ENCODE data around the gene CRP.
"Not testable (repeated sequence)": the region's sequence is repeated elsewhere in the genome, so short reads cannot be mapped to it uniquely, and the experiment has no call there.

CRP gene

DNA sequence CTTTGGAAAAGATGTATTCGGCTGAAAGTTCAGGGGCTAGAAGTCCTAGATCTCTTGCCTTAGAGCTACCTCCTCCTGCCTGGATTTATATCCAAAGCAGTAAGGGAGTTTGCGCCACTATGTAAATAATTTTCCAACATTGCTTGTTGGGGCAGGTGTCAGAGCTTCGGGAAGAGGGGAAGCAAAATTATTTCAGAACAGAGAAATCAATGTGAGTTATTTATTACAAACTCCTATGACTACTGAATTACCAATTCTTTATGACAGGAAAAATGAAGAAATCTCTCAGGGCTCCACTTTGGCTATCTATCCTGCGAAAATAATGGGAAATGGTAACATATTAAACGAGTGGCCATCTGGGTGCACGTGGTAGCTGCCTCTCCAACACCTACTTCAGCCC is at the start of gene CRP:
CRP (minus strand) TSS at position 61 of the 400 bp plus-strand sequence. CDS start 104 bp downstream, outside the sequence.
- DNase-seq (ENCODE audit: low read depth in 1 of 2, low spot score in 1 of 2) = no peak

DNA sequence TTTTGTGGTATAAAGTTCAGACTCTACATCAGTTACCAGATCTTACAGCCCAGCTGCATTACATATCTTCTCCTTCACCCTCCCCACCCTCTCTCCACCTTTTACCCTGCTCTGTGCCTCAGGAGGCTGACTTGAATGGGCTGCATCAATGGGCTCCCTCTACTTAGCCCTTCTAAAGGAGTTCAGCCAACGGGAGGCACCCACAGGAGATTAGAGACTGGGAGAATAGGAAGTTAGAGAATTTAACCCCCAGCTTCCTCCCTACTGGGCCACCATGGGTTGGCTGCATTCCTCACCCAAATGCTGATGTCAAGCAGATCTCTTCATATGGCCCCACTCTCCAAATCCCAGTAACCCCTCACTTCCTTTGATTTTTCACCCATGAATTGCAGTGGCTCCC is 49.3 kb upstream of the CRP start:
- DNase-seq (ENCODE audit: low read depth in 1 of 2, low spot score in 1 of 2) = no peak

GRCh38 chr1:159756397-159756796 is 42.0 kb upstream of the CRP start:
- no peak for DNase-seq (ENCODE audit: low read depth in 1 of 2, low spot score in 1 of 2)

DNA sequence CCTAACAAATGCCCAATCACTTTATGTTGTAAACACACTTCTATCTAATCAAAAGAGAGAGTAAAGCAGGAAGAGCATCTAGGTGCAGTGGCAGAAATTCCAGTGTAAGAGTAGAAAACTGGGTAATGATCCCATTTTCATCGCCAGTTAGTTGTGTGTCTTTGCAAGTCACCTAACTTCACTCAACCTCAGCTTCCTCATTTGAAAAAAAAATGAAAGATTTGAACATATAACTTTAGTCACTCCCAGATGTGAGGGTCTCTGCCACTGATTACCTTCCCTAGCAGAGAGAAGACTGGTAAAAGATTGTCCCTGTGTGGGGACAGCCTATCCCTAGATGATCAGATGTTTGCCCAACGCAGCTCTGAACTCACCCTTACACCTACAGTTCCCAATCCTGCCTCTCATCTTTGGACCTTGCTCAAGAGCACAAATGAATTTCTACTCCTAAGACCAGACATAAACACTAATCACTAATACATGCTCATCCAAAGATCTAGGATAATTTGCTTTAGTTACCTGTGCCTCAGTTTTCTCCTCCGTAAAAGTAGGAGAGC is 41.1 kb upstream of the CRP start:
- no peak for DNase-seq (ENCODE audit: low read depth in 1 of 2, low spot score in 1 of 2)

DNA sequence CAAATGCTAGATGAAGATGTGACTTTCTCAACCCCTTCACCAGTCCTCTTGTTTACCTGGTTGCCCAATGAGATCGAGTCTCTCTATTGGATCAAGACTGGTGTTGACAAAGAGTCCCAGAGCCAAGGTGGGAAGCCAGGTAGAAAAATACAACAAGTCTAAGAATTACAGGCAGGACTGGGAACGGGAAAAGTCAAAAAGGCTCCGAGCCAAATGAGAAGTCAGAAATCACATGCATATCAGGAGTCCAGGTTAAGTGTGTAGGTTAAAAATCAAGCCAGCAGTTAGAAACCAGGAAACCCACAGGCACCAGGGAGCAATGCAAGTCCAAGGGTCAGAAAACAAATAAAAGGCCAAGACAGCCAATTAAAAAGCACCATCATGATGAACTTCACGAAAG is 39.0 kb upstream of the CRP start:
- DNase-seq (ENCODE audit: low read depth in 1 of 2, low spot score in 1 of 2) = no peak

DNA sequence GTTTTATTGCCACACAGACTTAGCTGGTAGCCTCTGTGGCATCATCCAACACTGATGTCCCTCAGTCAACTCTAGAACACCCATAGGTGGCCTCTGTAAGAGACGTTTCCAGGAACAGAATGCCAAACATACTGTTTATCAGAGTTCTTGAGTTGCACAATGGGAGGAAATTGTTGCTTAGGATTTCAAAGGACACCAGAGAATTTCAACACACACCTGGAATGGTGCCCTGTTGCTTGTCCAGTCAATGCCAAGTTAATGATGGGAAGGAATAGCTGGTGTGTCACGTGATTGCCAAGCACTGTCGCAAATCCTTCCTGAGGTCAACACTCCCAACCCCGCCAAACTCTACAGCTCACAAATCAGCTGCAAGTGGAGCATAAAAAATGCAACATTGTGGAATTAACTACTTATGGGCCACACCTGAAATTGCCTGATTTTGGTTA is 37.8 kb upstream of the CRP start:
- no peak for DNase-seq (ENCODE audit: low read depth in 1 of 2, low spot score in 1 of 2)

DNA sequence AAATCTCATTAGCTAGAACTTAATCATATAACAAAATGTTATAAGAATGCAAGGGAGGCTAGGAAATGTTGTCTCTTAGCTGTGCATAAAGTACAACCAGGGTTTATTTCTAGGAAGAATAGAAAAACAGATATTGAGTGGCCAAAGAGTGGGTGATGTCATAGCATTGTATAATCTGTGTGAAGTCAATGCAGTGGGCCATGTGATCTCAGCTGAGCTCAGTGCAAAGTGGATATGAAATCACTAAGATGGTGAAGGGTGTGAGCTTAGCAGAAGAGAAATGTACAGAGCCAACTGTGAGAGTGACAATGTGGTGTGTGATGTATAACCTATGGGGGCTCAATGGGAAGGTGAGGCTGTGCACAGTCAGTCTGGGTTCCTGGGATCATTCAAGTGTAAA is 36.6 kb upstream of the CRP start:
- DNase-seq (ENCODE audit: low read depth in 1 of 2, low spot score in 1 of 2) = no peak

DNA sequence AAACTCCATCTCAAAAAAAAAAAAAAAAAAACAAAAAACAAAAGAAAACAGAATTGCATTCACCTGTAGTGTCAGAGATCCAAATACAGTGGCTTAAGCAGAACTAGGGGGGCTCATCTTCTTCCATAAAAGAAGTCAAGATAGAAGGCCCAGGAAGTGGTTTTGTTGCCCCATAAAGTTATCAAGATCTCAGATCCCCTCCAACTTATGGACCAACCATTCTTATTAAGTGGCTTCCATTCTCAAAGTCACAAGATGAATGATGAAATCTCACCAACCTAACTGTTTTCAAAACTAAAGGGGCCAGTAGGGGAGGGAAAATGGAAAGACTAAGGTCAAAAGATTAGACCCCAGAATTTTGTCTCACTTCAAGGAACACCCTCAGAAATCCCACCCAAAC is 36.2 kb upstream of the CRP start:
- DNase-seq (ENCODE audit: low read depth in 1 of 2, low spot score in 1 of 2) = no peak

DNA sequence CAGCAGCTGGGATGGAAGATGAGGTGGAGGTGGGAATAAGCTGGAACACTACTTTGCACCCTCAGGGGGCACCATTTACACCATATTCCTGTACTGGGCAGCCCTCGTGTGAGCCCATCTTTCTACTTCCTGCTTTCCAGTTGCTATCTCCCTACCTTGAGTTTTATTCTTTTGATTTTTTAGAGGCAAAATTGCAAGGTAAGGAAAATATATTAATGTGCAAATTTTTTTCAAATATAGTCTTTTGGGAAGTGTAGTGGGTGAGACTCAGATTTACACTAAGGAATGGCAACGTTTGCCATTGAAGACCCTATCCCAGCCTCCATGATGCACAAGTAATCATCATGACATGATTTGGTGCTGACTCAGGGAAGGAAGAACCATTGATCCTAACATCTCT is 35.2 kb upstream of the CRP start:
- no peak for DNase-seq (ENCODE audit: low read depth in 1 of 2, low spot score in 1 of 2)

- no peak for DNase-seq (ENCODE audit: low read depth in 1 of 2, low spot score in 1 of 2)
Measured at GRCh38 chr1:159748370-159748769, 34.0 kb upstream of the CRP start.

- no peak for DNase-seq (ENCODE audit: low read depth in 1 of 2, low spot score in 1 of 2)
Measured at GRCh38 chr1:159746666-159747065, 32.3 kb upstream of the CRP start.

DNA sequence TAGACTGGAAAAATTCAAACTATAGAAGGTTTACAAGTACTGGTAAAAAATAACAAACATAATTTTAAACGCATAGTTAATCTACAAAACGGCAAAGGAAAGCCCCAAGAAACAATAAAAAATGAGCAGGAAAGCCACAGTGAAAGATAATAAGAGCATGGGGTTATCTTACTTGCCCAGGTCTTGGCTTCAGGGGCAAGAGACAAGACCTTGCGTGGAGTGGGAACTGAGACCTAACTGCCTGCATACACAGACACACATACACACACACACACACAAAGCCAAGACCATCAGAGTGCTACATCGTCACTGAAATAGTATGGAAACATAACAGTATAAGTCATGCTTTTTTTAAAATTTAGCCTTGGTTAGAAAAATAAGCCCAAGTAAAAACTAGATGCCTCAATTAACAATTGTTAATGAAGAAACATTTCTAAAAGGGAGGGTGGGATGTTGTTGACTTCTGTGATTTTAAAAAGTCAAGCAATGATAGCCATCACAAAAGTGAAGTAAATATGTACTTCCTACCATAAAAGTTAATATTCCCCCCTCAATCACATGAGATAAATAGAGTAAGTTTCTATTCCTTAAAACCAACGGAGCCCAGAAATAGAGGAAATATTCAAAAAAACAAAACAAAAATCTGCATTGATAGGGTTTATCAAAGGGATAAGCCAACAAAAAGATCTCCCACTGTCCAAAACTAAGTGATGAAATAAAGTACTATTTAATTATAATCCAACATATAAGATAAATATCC is 29.4 kb upstream of the CRP start:
- no peak for DNase-seq (ENCODE audit: low read depth in 1 of 2, low spot score in 1 of 2)

DNA sequence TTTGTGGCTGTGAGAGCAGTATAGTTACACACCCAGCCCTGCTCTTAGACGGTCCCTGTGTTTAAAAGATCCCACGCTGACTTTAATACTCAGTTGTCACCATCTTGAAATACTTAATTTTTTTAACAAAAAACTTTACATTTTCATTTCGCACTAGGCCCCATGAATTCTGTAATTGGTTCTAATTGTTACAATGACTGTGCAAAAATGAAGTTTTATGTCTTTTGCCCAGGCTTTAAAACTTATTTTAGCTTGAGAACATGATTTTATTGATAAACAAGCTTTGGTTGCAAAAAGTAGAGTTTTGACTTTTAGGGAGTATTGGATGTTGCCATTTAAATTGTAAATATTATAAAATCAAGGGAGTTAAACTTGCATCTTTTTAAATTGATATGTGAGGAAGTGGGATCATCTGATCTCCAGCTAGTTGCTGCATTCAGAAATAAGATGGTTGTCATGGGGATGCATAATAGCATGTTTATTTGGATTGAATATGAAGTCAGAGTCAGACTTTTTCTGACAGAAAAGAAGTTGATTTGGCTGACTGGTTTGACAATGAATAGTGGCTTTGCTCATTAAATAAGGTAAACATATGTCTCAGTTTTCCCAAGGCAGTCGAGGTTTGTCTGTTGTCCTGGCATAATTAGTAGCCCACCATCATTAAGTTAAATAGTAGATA is 23.0 kb upstream of the CRP start:
- no peak for DNase-seq (ENCODE audit: low read depth in 1 of 2, low spot score in 1 of 2)

- not testable (repeated sequence) for DNase-seq (ENCODE audit: low read depth in 1 of 2, low spot score in 1 of 2)
Measured at GRCh38 chr1:159723188-159723587, 8.8 kb upstream of the CRP start.

DNA sequence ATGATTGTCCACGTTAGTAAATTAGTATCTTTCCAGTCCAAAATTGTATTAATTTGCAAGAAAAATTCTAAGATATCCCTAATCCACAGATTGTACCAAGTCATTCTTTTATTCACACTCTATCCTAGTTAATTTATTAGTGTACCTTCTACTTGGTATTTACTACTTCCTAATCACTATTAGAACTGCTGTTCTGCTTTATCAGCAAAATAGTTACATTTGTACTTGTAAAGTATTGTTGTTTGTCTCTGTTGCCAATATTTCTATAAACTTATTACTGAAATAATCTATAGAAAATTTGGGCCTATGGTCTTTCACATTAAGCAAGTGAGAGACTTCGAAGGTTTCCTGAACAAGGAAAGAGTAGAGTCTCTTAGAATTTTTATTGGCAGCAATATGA is 5.6 kb upstream of the CRP start:
- no peak for DNase-seq (ENCODE audit: low read depth in 1 of 2, low spot score in 1 of 2)

- DNase-seq (ENCODE audit: low read depth in 1 of 2, low spot score in 1 of 2) = no peak
Measured at GRCh38 chr1:159715855-159716254, 1.5 kb upstream of the CRP start.

DNA sequence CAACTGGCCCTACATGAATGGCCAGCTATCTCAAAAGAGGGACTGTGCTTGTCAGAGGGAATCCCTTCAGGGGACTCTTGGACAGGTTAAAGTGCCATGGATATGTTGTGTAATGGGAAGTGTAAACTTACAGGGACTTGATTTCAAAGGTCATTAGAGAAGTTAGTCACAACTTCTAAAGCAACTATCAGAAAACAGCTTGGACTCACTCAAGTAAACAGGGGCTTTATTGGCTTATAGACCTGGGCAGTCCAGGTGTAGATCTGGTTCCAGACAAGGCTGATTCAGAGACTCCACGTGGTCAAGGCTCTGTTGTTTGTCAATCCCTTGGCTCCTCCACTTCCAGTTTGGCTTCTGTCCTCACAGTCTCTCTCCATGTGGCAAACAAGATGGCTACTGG is 2.3 kb downstream of the CRP start:
- no peak for DNase-seq (ENCODE audit: low read depth in 1 of 2, low spot score in 1 of 2)

- no peak for DNase-seq (ENCODE audit: low read depth in 1 of 2, low spot score in 1 of 2)
Measured at GRCh38 chr1:159707472-159708260, 6.7 kb downstream of the CRP start.

- DNase-seq (ENCODE audit: low read depth in 1 of 2, low spot score in 1 of 2) = no peak
Measured at GRCh38 chr1:159705904-159706256, 8.5 kb downstream of the CRP start.

- no peak for DNase-seq (ENCODE audit: low read depth in 1 of 2, low spot score in 1 of 2)
Measured at GRCh38 chr1:159705251-159705903, 9.0 kb downstream of the CRP start.

GRCh38 chr1:159704481-159704880 is 9.9 kb downstream of the CRP start:
- DNase-seq (ENCODE audit: low read depth in 1 of 2, low spot score in 1 of 2) = no peak
